ENCODE measurements around the gene LRCOL1. TPM values are rescaled to one million over a fixed set of nuclear protein-coding genes. Genes with fewer than 3 reads are reported as not detected.

Gene LRCOL1
- total and polyA plus RNA-seq, 2 of the 8 experiments (the other 6 are each of a cell fraction or from before 2014, with no cell fraction given) = not detected

GRCh38 chr12:132569856-132570480 lies 40.4 kb downstream of the LRCOL1 start:
- Histone ChIP-seq H3K27me3 (replicated peaks in 1 of 4; ENCODE audit: control insufficient read depth in 3 of 4, extremely low read depth in 1 of 4, insufficient read depth in 3 of 4, low read length in 3 of 4) (peaks cover 0 to 5% (median 1%) of the 10 kb centered on the region in 4 experiments; a peak in 3 of 7 replicates), H2BK20ac (ENCODE audit: low read length) (no peak overlapping the region), H3K79me2 (ENCODE audit: control insufficient read depth in 1 of 2, insufficient read depth in 2 of 2, low read length in 2 of 2) (peaks cover 5 to 16% of the 10 kb centered on the region in 2 experiments; a peak in 3 of 4 replicates), H3K36me3 (ENCODE audit: control insufficient read depth in 2 of 4, insufficient read depth in 4 of 4, low read length in 3 of 4) (peaks cover 2 to 57% (median 17%) of the 10 kb centered on the region in 4 experiments; a peak in 5 of 8 replicates), H3K4ac (replicated peaks; ENCODE audit: insufficient read length, low read depth, low read length) (no peak overlapping the region), H2BK12ac (ENCODE audit: low read depth, low read length) (no peak overlapping the region), H3K14ac (ENCODE audit: insufficient read length) (no peak overlapping the region), H3K9ac (replicated peaks in 1 of 4; ENCODE audit: extremely low read depth in 1 of 4, low read depth in 3 of 4, low read length in 3 of 4) (no peak overlapping the region), H4K5ac (ENCODE audit: insufficient read length, low read depth, low read length) (no peak overlapping the region), H3K18ac (ENCODE audit: extremely low read depth, low read length) (no peak overlapping the region), H3K9me3 (ENCODE audit: insufficient read depth in 2 of 2, low read depth in 1 of 2, low read length in 1 of 2) (no peaks in the 10 kb centered on the region), H3K4me3 (ENCODE audit: extremely low read depth in 1 of 4, insufficient read depth in 2 of 4, low read depth in 3 of 4, low read length in 4 of 4) (no peak overlapping the region), H3K23ac (ENCODE audit: insufficient read length) (no peak overlapping the region), H4K20me1 (replicated peaks in 1 of 2; ENCODE audit: control insufficient read depth in 1 of 2, insufficient read depth in 2 of 2, low read length in 2 of 2) (peaks cover 31 to 52% of the 10 kb centered on the region in 2 experiments), H4K91ac (replicated peaks; ENCODE audit: insufficient read length, low read length) (no peak overlapping the region), H3K56ac (replicated peaks; ENCODE audit: insufficient read length, low read depth, low read length) (no peak overlapping the region), H3K23me2 (ENCODE audit: low read depth, low read length) (no peaks in the 10 kb centered on the region), H2AK5ac (ENCODE audit: low read depth, low read length) (no peak overlapping the region), H2BK120ac (replicated peaks; ENCODE audit: low read depth, low read length) (no peak overlapping the region), H3K4me1 (replicated peaks in 1 of 4; ENCODE audit: control insufficient read depth in 3 of 4, insufficient read depth in 4 of 4, low read length in 3 of 4) (no peaks in the 10 kb centered on the region), H3K4me2 (ENCODE audit: insufficient read depth in 1 of 2, low read depth in 2 of 2, low read length in 2 of 2) (no peak overlapping the region), H3K27ac (ENCODE audit: low read depth, low read length) (no peak overlapping the region), H2AFZ (ENCODE audit: low read length) (no peak overlapping the region), H3K79me1 (ENCODE audit: low read depth, low read length) (peaks cover 21% of the 10 kb centered on the region), H2BK15ac (ENCODE audit: low read length) (no peak overlapping the region), H4K8ac (ENCODE audit: extremely low read depth, insufficient read depth, low read length) (peak overlapping the region; percentile 35; the same call in 1 of the 2 replicates), H2BK5ac (ENCODE audit: low read depth, low read length) (no peak overlapping the region)
- CTCF ChIA-PET (ENCODE audit: partially characterized antibody) = interaction anchor here (0.9 to 2.1 kb wide), 5 partner anchors 9 to 155 kb away, joined by 3 to 8 read pairs (median 6); no protein-coding TSS in a partner anchor
- POLR2A ChIA-PET (ENCODE audit: partially characterized antibody) = interaction anchor here (0.6 to 8.7 kb wide), 4 partner anchors 9 to 233 kb away, joined by 3 to 60 read pairs (median 4); no protein-coding TSS in a partner anchor
- WGBS, 2 experiments (ENCODE audit: extremely low coverage in 1 of 2, insufficient coverage in 1 of 2, insufficient read length in 1 of 2, insufficient replicate concordance in 2 of 2, low coverage in 1 of 2, low lambda C conversion rate in 2 of 2, missing lambda C conversion rate in 1 of 2) = 94% methylated on average over 36 of the region's 55 CpGs; no CpG with 5 or more reads in 1 of the 2 experiments
- DNase-seq (ENCODE audit: low read depth in 1 of 2, low spot score in 2 of 2) (no peak), FAIRE-seq (no peak)
- no peak for TF ChIP-seq RAD21 (IDR thresholded peaks at IDR 0.05 in 1 of 2, conservative IDR thresholded peaks at IDR 0.05 in 1 of 2; ENCODE audit: low read depth in 2 of 2, low read length in 2 of 2)
- no peak for TF ChIP-seq E2F6 (IDR thresholded peaks at IDR 0.05)
- no peak for TF ChIP-seq BCL11A (IDR thresholded peaks at IDR 0.05; ENCODE audit: low read depth in 2 of 2, low read length in 2 of 2)
- TF ChIP-seq SP1 (IDR thresholded peaks at IDR 0.05; ENCODE audit: low read depth, low read length) = no peak
- no peak for TF ChIP-seq TCF12 (IDR thresholded peaks at IDR 0.05; ENCODE audit: low read depth, low read length)
- no peak for TF ChIP-seq KDM1A (IDR thresholded peaks at IDR 0.05; ENCODE audit: borderline replicate concordance, low read length)
- TF ChIP-seq BACH1 (IDR thresholded peaks at IDR 0.05; ENCODE audit: low read length) = no peak
- no peak for TF ChIP-seq SIX5 (IDR thresholded peaks at IDR 0.05; ENCODE audit: low read depth, low read length)
- no peak for TF ChIP-seq EP300 (IDR thresholded peaks at IDR 0.05; ENCODE audit: borderline replicate concordance in 1 of 2, low read depth in 2 of 2, low read length in 2 of 2)
- no peak for TF ChIP-seq YY1 (IDR thresholded peaks at IDR 0.05; ENCODE audit: low read depth, low read length)
- no peak for TF ChIP-seq TAF1 (IDR thresholded peaks at IDR 0.05; ENCODE audit: low read depth, low read length)
- TF ChIP-seq RXRA (IDR thresholded peaks at IDR 0.05; ENCODE audit: insufficient read depth, low read depth, low read length) = no peak

Data from H1 (cell line).